ENCODE data around the gene RNFT2. TPM values are rescaled to one million over a fixed set of nuclear protein-coding genes. Genes with fewer than 3 reads are reported as not detected.

RNFT2 gene
- total RNA-seq, 2 donors from 2014 or later, result 4.9 to 5.7 TPM

- Mint-ChIP-seq H3K4me1 (no peaks in the 10 kb centered on the region), H3K36me3 (ENCODE audit: low read depth) (peaks cover 2% of the 10 kb centered on the region), H3K27ac (no peak overlapping the region), H3K4me3 (no peak overlapping the region), H3K27me3 (no peaks in the 10 kb centered on the region)
- ATAC-seq (no peak), DNase-seq (no peak)
- H3K9me3 ChIP-seq (ENCODE audit: control insufficient read depth, low read length, poor library complexity, severe bottlenecking), result no peaks in the 10 kb centered on the region
These were observed 59.8 kb downstream of the RNFT2 start for GRCh38 chr12:116797885-116798284.

GRCh38 chr12:116798719-116799118 is 60.6 kb downstream of the RNFT2 start:
- Mint-ChIP-seq H3K27me3 (no peaks in the 10 kb centered on the region), H3K4me1 (no peaks in the 10 kb centered on the region), H3K36me3 (ENCODE audit: low read depth) (peaks cover 2% of the 10 kb centered on the region), H3K27ac (no peak overlapping the region), H3K4me3 (no peak overlapping the region)
- ATAC-seq (no peak), DNase-seq (no peak)
- H3K9me3 ChIP-seq (ENCODE audit: control insufficient read depth, low read length, poor library complexity, severe bottlenecking), result no peaks in the 10 kb centered on the region

GRCh38 chr12:116799955-116800354 is 61.8 kb downstream of the RNFT2 start:
- no peaks in the 10 kb centered on the region for H3K9me3 ChIP-seq (ENCODE audit: control insufficient read depth, low read length, poor library complexity, severe bottlenecking)
- no peak for DNase-seq
- Mint-ChIP-seq H3K4me3 (no peak overlapping the region), H3K36me3 (ENCODE audit: low read depth) (peaks cover 2% of the 10 kb centered on the region), H3K27me3 (no peaks in the 10 kb centered on the region), H3K4me1 (no peaks in the 10 kb centered on the region), H3K27ac (no peak overlapping the region)
- no peak for ATAC-seq

- Mint-ChIP-seq H3K27ac (no peak overlapping the region), H3K4me3 (no peak overlapping the region), H3K4me1 (no peaks in the 10 kb centered on the region), H3K27me3 (no peaks in the 10 kb centered on the region), H3K36me3 (ENCODE audit: low read depth) (peaks cover 2% of the 10 kb centered on the region)
- H3K9me3 ChIP-seq (ENCODE audit: control insufficient read depth, low read length, poor library complexity, severe bottlenecking), result no peaks in the 10 kb centered on the region
- DNase-seq (no peak), ATAC-seq (no peak)
These were observed 62.8 kb downstream of the RNFT2 start for GRCh38 chr12:116800918-116801317.

GRCh38 chr12:116802018-116802417 is 63.9 kb downstream of the RNFT2 start:
- no peaks in the 10 kb centered on the region for H3K9me3 ChIP-seq (ENCODE audit: control insufficient read depth, low read length, poor library complexity, severe bottlenecking)
- Mint-ChIP-seq H3K36me3 (ENCODE audit: low read depth) (peaks cover 2% of the 10 kb centered on the region), H3K4me1 (peaks cover 2% of the 10 kb centered on the region), H3K4me3 (no peak overlapping the region), H3K27ac (no peak overlapping the region), H3K27me3 (no peaks in the 10 kb centered on the region)
- DNase-seq (no peak), ATAC-seq (no peak)

- Mint-ChIP-seq H3K36me3 (ENCODE audit: low read depth) (no peaks in the 10 kb centered on the region), H3K27ac (peak overlapping the region; percentile 61), H3K4me3 (peak overlapping the region; percentile 37), H3K27me3 (no peaks in the 10 kb centered on the region), H3K4me1 (peaks cover 2% of the 10 kb centered on the region)
- H3K9me3 ChIP-seq (ENCODE audit: control insufficient read depth, low read length, poor library complexity, severe bottlenecking), result no peaks in the 10 kb centered on the region
- ATAC-seq (peak; percentile 54), DNase-seq (no peak)
These were observed 65.1 kb downstream of the RNFT2 start for GRCh38 chr12:116803013-116803736.

- Mint-ChIP-seq H3K36me3 (ENCODE audit: low read depth) (no peaks in the 10 kb centered on the region), H3K27me3 (no peaks in the 10 kb centered on the region), H3K27ac (no peak overlapping the region), H3K4me1 (peaks cover 2% of the 10 kb centered on the region), H3K4me3 (no peak overlapping the region)
- H3K9me3 ChIP-seq (ENCODE audit: control insufficient read depth, low read length, poor library complexity, severe bottlenecking), result no peaks in the 10 kb centered on the region
- no peak for ATAC-seq
- DNase-seq, result no peak
These were observed 65.9 kb downstream of the RNFT2 start for GRCh38 chr12:116804051-116804450.

GRCh38 chr12:116806845-116807440 is 68.8 kb downstream of the RNFT2 start:
- no peaks in the 10 kb centered on the region for H3K9me3 ChIP-seq (ENCODE audit: control insufficient read depth, low read length, poor library complexity, severe bottlenecking)
- H3K27ac Mint-ChIP-seq, result no peak overlapping the region
- no peaks in the 10 kb centered on the region for H3K36me3 Mint-ChIP-seq (ENCODE audit: low read depth)
- no peak for ATAC-seq
- peaks cover 2% of the 10 kb centered on the region for H3K4me1 Mint-ChIP-seq
- DNase-seq, result no peak
- H3K27me3 Mint-ChIP-seq, result no peaks in the 10 kb centered on the region
- no peak overlapping the region for H3K4me3 Mint-ChIP-seq

GRCh38 chr12:116807546-116807945 is 69.4 kb downstream of the RNFT2 start:
- DNase-seq, result no peak
- Mint-ChIP-seq H3K27ac (peak overlapping the region; percentile 14), H3K4me1 (peaks cover 2% of the 10 kb centered on the region), H3K4me3 (no peak overlapping the region), H3K36me3 (ENCODE audit: low read depth) (no peaks in the 10 kb centered on the region), H3K27me3 (no peaks in the 10 kb centered on the region)
- no peaks in the 10 kb centered on the region for H3K9me3 ChIP-seq (ENCODE audit: control insufficient read depth, low read length, poor library complexity, severe bottlenecking)
- ATAC-seq, result no peak

- Mint-ChIP-seq H3K4me1 (peaks cover 2% of the 10 kb centered on the region), H3K27ac (peak overlapping the region; percentile 14), H3K27me3 (no peaks in the 10 kb centered on the region), H3K4me3 (no peak overlapping the region), H3K36me3 (ENCODE audit: low read depth) (no peaks in the 10 kb centered on the region)
- no peak for ATAC-seq
- no peaks in the 10 kb centered on the region for H3K9me3 ChIP-seq (ENCODE audit: control insufficient read depth, low read length, poor library complexity, severe bottlenecking)
- no peak for DNase-seq
These were observed 70.3 kb downstream of the RNFT2 start for GRCh38 chr12:116808113-116809105.

GRCh38 chr12:116812238-116812637 is 74.1 kb downstream of the RNFT2 start:
- ATAC-seq (no peak), DNase-seq (no peak)
- Mint-ChIP-seq H3K4me1 (no peaks in the 10 kb centered on the region), H3K4me3 (no peak overlapping the region), H3K27ac (no peak overlapping the region), H3K27me3 (no peaks in the 10 kb centered on the region), H3K36me3 (ENCODE audit: low read depth) (no peaks in the 10 kb centered on the region)
- H3K9me3 ChIP-seq (ENCODE audit: control insufficient read depth, low read length, poor library complexity, severe bottlenecking), result no peaks in the 10 kb centered on the region

- H3K4me3 Mint-ChIP-seq, result no peak overlapping the region
- peak overlapping the region; percentile 53 for H3K27ac Mint-ChIP-seq
- ATAC-seq (no peak), DNase-seq (no peak)
- no peaks in the 10 kb centered on the region for H3K36me3 Mint-ChIP-seq (ENCODE audit: low read depth)
- H3K9me3 ChIP-seq (ENCODE audit: control insufficient read depth, low read length, poor library complexity, severe bottlenecking), result no peaks in the 10 kb centered on the region
- no peaks in the 10 kb centered on the region for H3K27me3 Mint-ChIP-seq
- H3K4me1 Mint-ChIP-seq, result peaks cover 8% of the 10 kb centered on the region
These were observed 75.3 kb downstream of the RNFT2 start for GRCh38 chr12:116813271-116814041.

Data from T-helper 17 cell (primary cell).